SKM-1 treated with dmso at 0.1 percent for 144 hours (cell line): ENCODE data around the gene RPP14.
A peak's percentile ranks its signal among the peaks of the same experiment; 100 is the strongest.
"Not testable (repeated sequence)": the region's sequence is repeated elsewhere in the genome, so short reads cannot be mapped to it uniquely, and the experiment has no call there.

Source experiments
- DNase-seq: peaks from one replicate; lab custom pipeline; 2025; ENCODE audit not compliant: unreplicated experiment; lab: John Stamatoyannopoulos, UW

The RPP14 gene

GRCh38 chr3:58305882-58306711 is at the start of gene RPP14, which contains the start of gene HTD2:
Gene RPP14 (plus strand): TSS chr3:58306245. CDS start chr3:58310330, 4,085 bp downstream.
Gene HTD2 (plus strand): TSS chr3:58306520. CDS start chr3:58317614, 11,094 bp downstream.
- peak; percentile 94 for DNase-seq

GRCh38 chr3:58256511-58256910 is 49.5 kb upstream of the RPP14 start:
- DNase-seq = no peak

GRCh38 chr3:58258392-58259055 is 47.5 kb upstream of the RPP14 start:
- DNase-seq = no peak

GRCh38 chr3:58260261-58260731 is 45.7 kb upstream of the RPP14 start:
- no peak for DNase-seq

GRCh38 chr3:58260733-58261132 is 45.3 kb upstream of the RPP14 start:
- DNase-seq = no peak

GRCh38 chr3:58261954-58262666 is 43.9 kb upstream of the RPP14 start:
- DNase-seq = no peak

GRCh38 chr3:58266577-58266976 is 39.5 kb upstream of the RPP14 start:
- DNase-seq = no peak

- not testable (repeated sequence) for DNase-seq
These were observed 38.5 kb upstream of the RPP14 start for GRCh38 chr3:58267543-58267942.

- DNase-seq = no peak
These were observed 36.7 kb upstream of the RPP14 start for GRCh38 chr3:58269356-58269755.

- no peak for DNase-seq
These were observed 35.6 kb upstream of the RPP14 start for GRCh38 chr3:58270485-58270884.

GRCh38 chr3:58271901-58272501 is 34.0 kb upstream of the RPP14 start:
- peak; percentile 12 for DNase-seq

- DNase-seq = no peak
These were observed 33.2 kb upstream of the RPP14 start for GRCh38 chr3:58272891-58273290.

GRCh38 chr3:58273362-58273761 is 32.7 kb upstream of the RPP14 start:
- not testable (repeated sequence) for DNase-seq

GRCh38 chr3:58274027-58274614 is 31.9 kb upstream of the RPP14 start:
- DNase-seq = no peak

GRCh38 chr3:58281069-58281468 is 25.0 kb upstream of the RPP14 start:
- no peak for DNase-seq

- DNase-seq = no peak
These were observed 20.7 kb upstream of the RPP14 start for GRCh38 chr3:58285334-58285733.

- DNase-seq = no peak
These were observed 18.7 kb upstream of the RPP14 start for GRCh38 chr3:58287354-58287753.

- no peak for DNase-seq
These were observed 17.9 kb upstream of the RPP14 start for GRCh38 chr3:58288011-58288728.

GRCh38 chr3:58288964-58289613 is 17.0 kb upstream of the RPP14 start:
- DNase-seq = not testable (repeated sequence)
